Measurements from ENCODE around the gene AKT1S1. TPM values are rescaled to one million over a fixed set of nuclear protein-coding genes. Genes with fewer than 3 reads are reported as not detected.

The AKT1S1 gene
- total and polyA plus RNA-seq, 2 donors (not counting 3 experiments of a cell fraction or from before 2014, with no cell fraction given): 64.2 to 68.3 TPM

GRCh38 chr19:49873834-49874233, 3.3 kb downstream of the AKT1S1 start:
- no TSS peak for BruUV-seq (replicated peaks)
- H3K9me1 ChIP-seq (replicated peaks; ENCODE audit: control insufficient read depth, extremely low read depth, insufficient read depth, low read length): no peaks in the 10 kb centered on the region
- DNase-seq (ENCODE audit: low read depth, low spot score) (no peak), FAIRE-seq (no peak)
- H3K9me3 ChIP-seq (replicated peaks; ENCODE audit: control insufficient read depth, insufficient read depth, low read length): no peaks in the 10 kb centered on the region
- peaks cover 22% of the 10 kb centered on the region for H3K4me1 ChIP-seq (ENCODE audit: control insufficient read depth, extremely low read depth, insufficient read depth, low read length)
- TF ChIP-seq POLR2AphosphoS5 (IDR thresholded peaks at IDR 0.05; ENCODE audit: insufficient read depth, low read depth, low read length) (no peak), MYC (IDR thresholded peaks at IDR 0.05; ENCODE audit: low read depth, low read length) (no peak), MAX (IDR thresholded peaks at IDR 0.05; ENCODE audit: insufficient read depth, insufficient read length) (no peak), EZH2 (IDR thresholded peaks at IDR 0.05; ENCODE audit: borderline replicate concordance, low read depth, low read length, severe bottlenecking) (no peak), CTCF (IDR thresholded peaks at IDR 0.05; ENCODE audit: extremely low read depth in 1 of 2, insufficient read depth in 1 of 2, low read depth in 1 of 2, low read length in 2 of 2) (no peak), POLR2A (IDR thresholded peaks at IDR 0.05; ENCODE audit: low read depth, low read length) (no peak)
- H3K9ac ChIP-seq (replicated peaks; ENCODE audit: extremely low read depth, insufficient read depth, low read length): no peak overlapping the region
- POLR2A ChIA-PET: no interaction called here
- H2AFZ ChIP-seq (ENCODE audit: low read depth, low read length): no peak overlapping the region
- intact Hi-C loops (cut with micrococcal nuclease): no loop called here
- H3K4me3 ChIP-seq (replicated peaks in 1 of 3; ENCODE audit: insufficient read depth in 1 of 3, low read depth in 1 of 3, low read length in 3 of 3): no peak overlapping the region
- dilution Hi-C loops (cut with MboI; ENCODE audit: extremely low pct_ligation_motif_present, low sequenced_read_pairs): no loop called here
- H3K36me3 ChIP-seq (ENCODE audit: control insufficient read depth in 2 of 2, extremely low read depth in 1 of 2, insufficient read depth in 2 of 2, low read length in 2 of 2): peaks cover 0 to 9% of the 10 kb centered on the region in 2 experiments
- CTCF ChIA-PET: no interaction called here
- H3K4me2 ChIP-seq (ENCODE audit: insufficient read depth, low read length): no peak overlapping the region
- H3K27me3 ChIP-seq (ENCODE audit: control insufficient read depth in 2 of 2, insufficient read depth in 2 of 2, low read length in 2 of 2): no peaks in the 10 kb centered on the region
- no peak overlapping the region for H3K27ac ChIP-seq (ENCODE audit: insufficient read depth, low read depth, low read length)
- peaks cover 18% of the 10 kb centered on the region for H3K79me2 ChIP-seq (ENCODE audit: control insufficient read depth, insufficient read depth, low read length)
- H4K20me1 ChIP-seq (replicated peaks; ENCODE audit: control insufficient read depth, extremely low read depth, insufficient read depth, low read length): no peaks in the 10 kb centered on the region

- H3K27me3 ChIP-seq (ENCODE audit: control insufficient read depth in 2 of 2, insufficient read depth in 2 of 2, low read length in 2 of 2): no peaks in the 10 kb centered on the region
- H3K4me3 ChIP-seq (replicated peaks in 1 of 3; ENCODE audit: insufficient read depth in 1 of 3, low read depth in 1 of 3, low read length in 3 of 3): no peak overlapping the region
- dilution Hi-C loops (cut with MboI; ENCODE audit: extremely low pct_ligation_motif_present, low sequenced_read_pairs) (no loop called here), intact Hi-C loops (cut with micrococcal nuclease) (no loop called here)
- no TSS peak for BruUV-seq (replicated peaks)
- POLR2A ChIA-PET: no interaction called here
- no peak overlapping the region for H3K4me2 ChIP-seq (ENCODE audit: insufficient read depth, low read length)
- H3K9me3 ChIP-seq (replicated peaks; ENCODE audit: control insufficient read depth, insufficient read depth, low read length): no peaks in the 10 kb centered on the region
- DNase-seq (ENCODE audit: low read depth, low spot score): no peak
- no peak for FAIRE-seq
- no peak overlapping the region for H3K9ac ChIP-seq (replicated peaks; ENCODE audit: extremely low read depth, insufficient read depth, low read length)
- H3K9me1 ChIP-seq (replicated peaks; ENCODE audit: control insufficient read depth, extremely low read depth, insufficient read depth, low read length): no peaks in the 10 kb centered on the region
- peaks cover 0 to 9% of the 10 kb centered on the region in 2 experiments for H3K36me3 ChIP-seq (ENCODE audit: control insufficient read depth in 2 of 2, extremely low read depth in 1 of 2, insufficient read depth in 2 of 2, low read length in 2 of 2)
- TF ChIP-seq MAX (IDR thresholded peaks at IDR 0.05; ENCODE audit: insufficient read depth, insufficient read length) (no peak), JUN (IDR thresholded peaks at IDR 0.05; ENCODE audit: borderline replicate concordance, insufficient read depth, insufficient read length, low read depth) (no peak), GATA2 (IDR thresholded peaks at IDR 0.05; ENCODE audit: insufficient read depth, insufficient read length, low read depth, low read length) (no peak), POLR2AphosphoS5 (IDR thresholded peaks at IDR 0.05; ENCODE audit: insufficient read depth, low read depth, low read length) (no peak), MYC (IDR thresholded peaks at IDR 0.05; ENCODE audit: low read depth, low read length) (no peak), FOS (IDR thresholded peaks at IDR 0.05; ENCODE audit: borderline replicate concordance, insufficient read depth, low read length) (no peak), CTCF (IDR thresholded peaks at IDR 0.05; ENCODE audit: extremely low read depth in 1 of 2, insufficient read depth in 1 of 2, low read depth in 1 of 2, low read length in 2 of 2) (no peak), EZH2 (IDR thresholded peaks at IDR 0.05; ENCODE audit: borderline replicate concordance, low read depth, low read length, severe bottlenecking) (no peak), POLR2A (IDR thresholded peaks at IDR 0.05; ENCODE audit: low read depth, low read length) (no peak)
- CTCF ChIA-PET: no interaction called here
- no peak overlapping the region for H2AFZ ChIP-seq (ENCODE audit: low read depth, low read length)
- H3K4me1 ChIP-seq (ENCODE audit: control insufficient read depth, extremely low read depth, insufficient read depth, low read length): peaks cover 18% of the 10 kb centered on the region
- no peak overlapping the region for H3K27ac ChIP-seq (ENCODE audit: insufficient read depth, low read depth, low read length)
- H4K20me1 ChIP-seq (replicated peaks; ENCODE audit: control insufficient read depth, extremely low read depth, insufficient read depth, low read length): no peaks in the 10 kb centered on the region
- H3K79me2 ChIP-seq (ENCODE audit: control insufficient read depth, insufficient read depth, low read length): peaks cover 18% of the 10 kb centered on the region
These were observed 4.0 kb downstream of the AKT1S1 start for GRCh38 chr19:49873129-49873521.

Data from endothelial cell of umbilical vein (primary cell).